ENCODE data around the gene SLC25A10.
A peak's percentile ranks its signal among the peaks of the same experiment; 100 is the strongest.

Gene SLC25A10

DNA sequence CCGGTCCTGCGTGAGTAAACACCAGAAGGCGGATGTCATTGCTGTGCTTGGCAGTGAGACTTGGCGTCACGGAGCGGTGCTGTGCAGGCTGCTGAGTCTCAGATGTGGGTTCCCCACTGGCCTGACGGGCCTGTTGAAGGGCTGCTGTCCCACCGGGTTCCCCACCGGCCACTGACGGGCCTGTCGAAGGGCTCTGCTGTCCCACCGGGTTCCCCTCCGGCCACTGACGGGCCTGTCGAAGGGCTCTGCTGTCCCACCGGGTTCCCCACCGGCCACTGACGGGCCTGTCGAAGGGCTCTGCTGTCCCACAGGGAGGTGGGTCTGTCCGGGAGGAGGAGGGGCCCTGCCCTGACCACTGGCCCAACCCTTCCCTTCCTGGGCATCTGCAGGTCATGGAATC, 25.5 kb upstream of the SLC25A10 start:
- DNase-seq (ENCODE audit: low read depth in 2 of 2, low spot score in 1 of 2) = no peak

DNA sequence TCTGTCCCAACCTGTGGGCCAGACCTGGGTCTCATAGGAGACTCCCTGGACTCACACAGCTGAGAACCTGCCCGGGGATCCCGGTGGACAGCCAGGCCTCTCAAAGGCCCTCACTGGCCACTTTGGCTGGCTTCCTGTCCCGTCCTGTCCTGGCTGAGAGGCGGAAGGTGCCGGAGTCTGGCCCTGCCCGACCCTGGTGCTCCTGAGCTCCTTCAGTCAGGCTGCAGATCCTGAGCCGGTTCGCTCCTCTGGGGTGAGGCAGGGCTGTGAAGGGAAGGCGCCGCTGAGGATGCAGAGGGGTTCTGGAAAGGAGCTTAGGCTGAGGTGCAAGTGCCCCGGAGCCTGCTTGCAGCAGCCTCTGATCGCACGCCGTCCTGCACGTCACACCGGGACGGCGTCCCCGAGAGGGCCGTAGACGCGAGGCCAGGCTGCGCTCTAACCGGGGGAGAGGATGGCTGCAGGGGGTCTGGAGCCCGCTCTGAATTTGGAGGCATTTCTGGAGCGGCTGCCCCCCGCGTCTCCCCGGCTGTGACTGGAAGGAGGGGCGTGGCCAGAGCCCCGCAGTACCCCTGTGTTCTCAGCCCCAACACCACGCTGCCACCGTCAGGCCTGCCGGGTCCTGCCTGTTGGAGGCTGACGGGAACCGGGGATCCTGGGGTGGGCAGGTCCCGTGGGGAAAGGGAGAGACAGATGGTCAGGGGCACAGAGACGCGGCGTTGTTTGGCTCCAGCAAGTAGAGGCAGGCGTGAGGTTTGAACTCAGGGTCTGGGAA, 24.1 kb upstream of the SLC25A10 start:
- no peak for DNase-seq (ENCODE audit: low read depth in 2 of 2, low spot score in 1 of 2)

GRCh38 chr17:81688616-81689015, 23.5 kb upstream of the SLC25A10 start:
- no peak for DNase-seq (ENCODE audit: low read depth in 2 of 2, low spot score in 1 of 2)

GRCh38 chr17:81690066-81690465, 22.0 kb upstream of the SLC25A10 start:
- DNase-seq (ENCODE audit: low read depth in 2 of 2, low spot score in 1 of 2) = no peak

DNA sequence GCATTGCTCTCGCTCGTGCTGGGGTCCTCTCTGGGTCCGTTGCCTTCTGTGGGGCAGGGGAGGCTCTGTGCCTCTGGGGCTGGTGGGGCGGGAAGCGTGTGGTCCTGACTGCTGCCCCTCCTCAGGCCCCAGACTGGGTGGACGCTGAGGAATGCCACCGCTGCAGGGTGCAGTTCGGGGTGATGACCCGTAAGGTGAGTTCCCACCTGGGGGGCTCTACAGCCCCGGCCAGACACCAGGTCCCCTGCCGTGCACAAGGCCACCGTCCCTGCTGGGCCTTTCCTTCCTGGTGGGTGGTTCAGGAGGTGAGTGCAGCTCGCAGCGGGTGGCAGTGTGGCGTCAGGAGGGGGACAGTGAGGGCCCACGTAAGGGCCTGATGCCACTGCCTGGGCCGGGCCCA, 21.5 kb upstream of the SLC25A10 start:
- DNase-seq (ENCODE audit: low read depth in 2 of 2, low spot score in 1 of 2) = no peak

DNA sequence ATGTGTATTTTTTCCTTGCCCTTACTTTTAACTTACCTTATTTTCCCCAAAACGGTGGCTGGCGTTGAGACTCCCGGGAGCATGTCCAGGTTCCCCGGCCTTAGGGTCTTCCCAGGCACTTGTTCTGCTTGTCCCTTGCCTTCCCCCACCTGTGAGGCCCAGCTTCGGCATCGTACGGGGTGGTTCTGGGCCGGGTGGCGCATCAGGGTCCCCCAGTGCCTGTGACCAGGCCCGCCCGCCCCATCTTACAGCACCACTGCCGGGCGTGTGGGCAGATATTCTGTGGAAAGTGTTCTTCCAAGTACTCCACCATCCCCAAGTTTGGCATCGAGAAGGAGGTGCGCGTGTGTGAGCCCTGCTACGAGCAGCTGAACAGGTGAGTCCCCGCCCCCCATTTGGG, 20.9 kb upstream of the SLC25A10 start:
- no peak for DNase-seq (ENCODE audit: low read depth in 2 of 2, low spot score in 1 of 2)

GRCh38 chr17:81691608-81692007, 20.5 kb upstream of the SLC25A10 start:
- DNase-seq (ENCODE audit: low read depth in 2 of 2, low spot score in 1 of 2) = no peak

- no peak for DNase-seq (ENCODE audit: low read depth in 2 of 2, low spot score in 1 of 2)
Observed at GRCh38 chr17:81693509-81694210, 18.4 kb upstream of the SLC25A10 start.

GRCh38 chr17:81694810-81695209, 17.3 kb upstream of the SLC25A10 start:
- DNase-seq (ENCODE audit: low read depth in 2 of 2, low spot score in 1 of 2) = no peak

- no peak for DNase-seq (ENCODE audit: low read depth in 2 of 2, low spot score in 1 of 2)
Observed at GRCh38 chr17:81695211-81695610, 16.9 kb upstream of the SLC25A10 start.

- DNase-seq (ENCODE audit: low read depth in 2 of 2, low spot score in 1 of 2) = no peak
Observed at GRCh38 chr17:81695801-81696200, 16.3 kb upstream of the SLC25A10 start.

DNA sequence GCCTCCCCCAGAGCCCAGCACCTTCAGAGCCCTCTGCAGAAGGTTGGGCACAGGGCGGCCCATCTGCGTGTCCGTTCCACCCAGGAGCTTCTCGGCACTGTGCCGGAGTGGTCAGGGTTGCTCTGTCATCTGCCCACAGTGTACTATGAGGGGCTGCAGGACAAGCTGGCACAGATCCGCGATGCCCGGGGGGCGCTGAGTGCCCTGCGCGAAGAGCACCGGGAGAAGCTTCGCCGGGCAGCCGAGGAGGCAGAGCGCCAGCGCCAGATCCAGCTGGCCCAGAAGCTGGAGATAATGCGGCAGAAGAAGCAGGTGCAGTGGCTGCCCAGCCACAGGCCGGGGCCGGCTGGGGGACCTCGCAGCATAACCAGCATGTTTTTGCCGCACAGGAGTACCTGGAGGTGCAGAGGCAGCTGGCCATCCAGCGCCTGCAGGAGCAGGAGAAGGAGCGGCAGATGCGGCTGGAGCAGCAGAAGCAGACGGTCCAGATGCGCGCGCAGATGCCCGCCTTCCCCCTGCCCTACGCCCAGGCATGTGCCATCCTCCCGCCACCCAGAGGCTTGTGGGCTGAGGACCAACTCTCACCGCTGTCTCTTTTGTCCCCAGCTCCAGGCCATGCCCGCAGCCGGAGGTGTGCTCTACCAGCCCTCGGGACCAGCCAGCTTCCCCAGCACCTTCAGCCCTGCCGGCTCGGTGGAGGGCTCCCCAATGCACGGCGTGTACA, 15.7 kb upstream of the SLC25A10 start:
- DNase-seq (ENCODE audit: low read depth in 2 of 2, low spot score in 1 of 2) = no peak

DNA sequence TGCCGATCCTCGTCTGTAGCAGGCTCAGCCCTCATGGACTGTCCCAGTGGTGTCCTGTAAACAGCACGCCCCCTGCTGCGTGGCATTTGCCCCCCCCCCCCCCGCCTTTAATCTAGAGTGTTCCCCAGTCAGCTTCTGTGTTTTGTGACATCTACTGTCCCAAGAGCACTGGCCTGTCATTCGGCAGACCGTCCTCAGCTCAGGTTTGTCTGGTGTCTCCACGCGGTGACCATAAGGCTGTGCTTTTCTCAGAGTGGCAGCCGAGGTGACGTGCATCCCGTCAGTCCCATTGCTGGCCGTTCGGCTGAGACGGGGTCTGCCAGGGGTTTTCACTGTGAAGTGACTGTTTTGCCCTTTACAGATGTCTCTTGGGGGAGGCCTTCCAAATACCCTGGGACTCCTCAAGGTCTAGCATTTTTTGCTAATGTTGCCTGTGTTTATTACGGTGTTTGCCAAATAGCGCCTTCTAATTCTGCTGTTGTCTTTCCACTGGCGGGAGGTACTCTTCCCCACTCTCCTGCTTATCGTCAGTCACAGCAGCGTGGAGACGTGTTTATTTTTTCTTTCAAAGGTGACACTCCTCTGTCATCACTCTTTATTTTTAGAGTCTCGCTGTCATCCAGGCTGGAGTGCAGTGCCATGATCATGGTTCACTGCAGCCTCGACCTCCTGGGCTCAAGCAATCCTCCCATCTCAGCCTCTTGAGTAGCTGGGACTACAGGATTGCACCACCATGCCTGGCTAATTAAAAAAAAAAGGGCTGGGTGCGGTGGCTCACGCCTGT, 14.6 kb upstream of the SLC25A10 start:
- no peak for DNase-seq (ENCODE audit: low read depth in 2 of 2, low spot score in 1 of 2)

- DNase-seq (ENCODE audit: low read depth in 2 of 2, low spot score in 1 of 2) = no peak
Observed at GRCh38 chr17:81700353-81701287, 11.5 kb upstream of the SLC25A10 start.

- no peak for DNase-seq (ENCODE audit: low read depth in 2 of 2, low spot score in 1 of 2)
Observed at GRCh38 chr17:81701288-81702071, 10.6 kb upstream of the SLC25A10 start.

DNA sequence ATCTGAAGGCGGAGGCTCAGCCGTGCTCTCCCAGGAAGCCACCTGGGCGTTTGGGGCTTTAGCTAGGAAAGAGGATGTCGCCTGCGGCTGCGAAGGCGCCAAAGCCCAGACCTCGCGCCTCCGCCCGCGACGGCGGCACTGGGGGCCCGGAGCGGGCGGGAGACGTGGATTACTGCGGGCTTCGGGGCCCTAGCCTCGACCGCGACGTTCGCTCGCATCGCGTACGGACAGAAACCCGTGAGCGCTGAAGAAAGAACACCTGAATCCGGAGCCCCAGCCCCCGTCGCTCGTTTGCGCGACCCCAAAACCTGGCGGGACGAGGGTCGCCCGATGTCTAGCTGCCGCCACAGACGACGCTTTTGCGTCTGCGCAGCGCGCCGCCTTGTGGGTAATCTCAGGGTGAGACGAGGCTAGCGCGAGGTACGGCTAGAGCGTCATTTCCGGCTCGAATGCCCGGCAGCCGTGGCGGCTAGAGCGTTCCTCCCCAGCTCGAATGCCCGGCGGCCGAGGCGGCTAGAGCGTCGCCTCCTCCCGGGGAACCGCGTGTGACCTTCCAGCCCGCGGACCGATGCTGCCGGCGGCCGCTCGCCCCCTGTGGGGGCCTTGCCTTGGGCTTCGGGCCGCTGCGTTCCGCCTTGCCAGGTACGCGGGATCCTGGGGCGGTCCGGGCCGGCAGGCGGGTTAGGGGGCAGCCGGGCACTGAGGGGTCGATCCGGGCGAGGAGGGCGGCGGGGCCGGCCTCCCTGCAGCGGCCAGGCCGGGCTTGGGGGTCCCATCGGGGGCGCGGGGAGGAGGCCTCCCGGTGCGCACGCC, 8.9 kb upstream of the SLC25A10 start, which contains the start of gene MRPL12:
TSS of gene MRPL12 (plus strand) at position 434 of the 813 bp plus-strand sequence. CDS start at position 569, 135 bp downstream.
- peak; percentile 72 to 80 for DNase-seq (ENCODE audit: low read depth in 2 of 2, low spot score in 1 of 2)

DNA sequence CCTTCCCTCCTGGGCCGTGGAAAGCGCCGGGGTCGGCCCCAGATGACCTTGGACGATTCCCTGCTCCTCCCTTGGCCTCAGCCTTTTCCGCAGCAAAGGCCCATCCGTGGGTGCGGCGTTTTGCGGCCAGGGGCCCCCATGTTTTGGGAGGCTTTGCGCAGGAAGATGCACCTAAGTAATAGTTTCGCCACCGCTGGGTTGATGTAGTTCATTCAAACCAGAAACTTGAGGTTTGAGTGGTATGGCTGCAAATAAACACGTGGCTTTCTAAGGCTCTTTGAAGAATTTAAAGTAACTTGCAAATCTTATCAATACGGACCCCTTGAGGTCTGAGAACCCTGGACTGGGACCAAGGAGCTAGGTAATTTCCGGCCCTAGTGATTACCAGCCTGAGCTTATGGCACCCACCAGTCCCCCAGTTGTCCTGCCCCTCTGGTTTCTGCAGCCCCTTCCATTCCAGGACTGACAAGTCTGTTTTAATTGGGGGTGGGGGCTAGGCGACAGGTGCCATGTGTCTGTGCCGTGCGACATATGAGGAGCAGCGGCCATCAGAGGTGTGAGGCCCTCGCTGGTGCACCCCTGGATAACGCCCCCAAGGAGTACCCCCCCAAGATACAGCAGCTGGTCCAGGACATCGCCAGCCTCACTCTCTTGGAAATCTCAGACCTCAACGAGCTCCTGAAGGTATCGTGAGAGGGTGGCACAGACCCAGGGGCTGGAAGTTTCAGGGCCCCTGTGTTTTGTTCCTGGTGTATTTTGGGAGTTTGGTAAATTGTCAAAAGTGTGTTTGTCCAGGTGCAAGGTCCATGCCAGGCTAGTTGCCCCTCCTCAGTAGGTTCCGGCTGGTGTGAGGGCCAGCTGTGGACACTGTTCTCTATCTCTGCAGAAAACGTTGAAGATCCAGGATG, 8.1 kb upstream of the SLC25A10 start:
- DNase-seq (ENCODE audit: low read depth in 2 of 2, low spot score in 1 of 2) = no peak

All from stimulated activated CD8-positive, alpha-beta memory T cell treated with anti-CD3 and anti-CD28 coated beads, Interleukin-4, amount 100 ng/mL, for 4 hours (primary cell).